ENCODE measurements around the gene TYRP1.

The TYRP1 gene

DNA sequence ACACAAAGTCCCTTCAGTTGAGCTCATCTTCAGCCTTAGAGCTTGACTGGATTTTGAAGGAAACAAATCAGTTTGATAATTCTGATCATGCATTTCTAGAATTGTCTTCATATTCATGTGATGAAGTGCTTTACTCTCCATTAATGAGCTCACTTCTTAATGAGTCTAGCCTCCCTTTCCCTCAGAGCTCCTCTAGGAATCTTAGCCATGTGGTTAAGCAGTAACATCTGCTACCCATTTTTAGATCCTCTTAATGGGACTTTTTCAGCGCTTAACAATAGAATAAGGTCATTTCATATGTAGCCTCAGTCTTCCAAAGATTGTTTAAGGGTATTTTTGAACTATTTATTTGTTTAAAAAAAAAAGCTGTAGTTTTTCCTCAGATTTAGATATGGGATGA, 44.7 kb downstream of the TYRP1 start:
- no peak for DNase-seq

DNA sequence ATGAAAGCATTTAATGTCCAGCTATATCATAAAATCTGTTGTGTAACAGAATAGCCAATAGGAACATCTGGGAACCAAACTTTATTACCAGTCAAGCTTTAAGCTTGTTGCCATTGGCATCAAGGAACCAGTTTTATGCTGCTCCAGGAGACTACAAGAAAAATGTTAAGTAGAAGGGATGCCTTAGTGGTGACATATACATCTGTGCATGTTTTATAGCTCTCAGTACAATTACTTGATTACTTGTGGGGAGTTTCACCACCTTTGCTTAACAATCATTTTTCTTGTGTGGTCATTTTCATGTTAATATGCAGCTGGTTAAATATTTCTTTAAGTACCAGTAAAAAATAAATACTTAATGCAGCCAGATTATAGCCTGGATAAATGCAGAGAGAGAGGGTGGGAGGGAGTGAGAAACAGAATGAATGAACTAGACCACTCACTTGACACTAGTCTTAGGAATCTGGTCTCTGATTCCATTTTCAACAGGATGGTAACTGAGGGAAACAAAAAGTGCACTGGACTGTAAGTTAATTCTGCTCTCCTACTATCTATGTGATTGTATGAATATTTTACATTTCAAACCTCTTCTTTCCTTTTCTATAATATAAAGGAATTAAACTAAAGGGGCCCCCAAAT, 45.9 kb downstream of the TYRP1 start:
- DNase-seq: no peak

- no peak for DNase-seq
Observed at GRCh38 chr9:12740845-12741244, 47.7 kb downstream of the TYRP1 start.

GRCh38 chr9:12748016-12748415, 54.8 kb downstream of the TYRP1 start:
- DNase-seq: no peak

DNA sequence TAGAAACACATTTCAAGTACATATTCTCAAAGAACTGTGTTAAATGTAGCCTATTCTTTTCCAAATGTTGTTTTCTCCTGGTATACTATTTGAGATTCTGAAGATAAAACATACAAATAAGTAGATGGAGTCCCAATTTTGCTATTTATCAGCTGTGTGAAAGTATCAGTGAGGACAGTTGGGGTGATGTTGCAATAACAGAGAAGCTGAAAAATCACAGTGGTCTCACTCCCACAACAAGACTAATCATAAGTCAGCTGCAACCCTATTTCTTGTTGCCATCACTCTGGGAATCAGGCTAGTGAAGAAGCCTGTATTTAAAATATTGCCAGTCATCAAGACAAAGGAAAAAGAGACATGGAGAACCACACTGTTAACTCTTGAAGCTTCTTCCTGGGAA, 55.8 kb downstream of the TYRP1 start:
- no peak for DNase-seq

DNA sequence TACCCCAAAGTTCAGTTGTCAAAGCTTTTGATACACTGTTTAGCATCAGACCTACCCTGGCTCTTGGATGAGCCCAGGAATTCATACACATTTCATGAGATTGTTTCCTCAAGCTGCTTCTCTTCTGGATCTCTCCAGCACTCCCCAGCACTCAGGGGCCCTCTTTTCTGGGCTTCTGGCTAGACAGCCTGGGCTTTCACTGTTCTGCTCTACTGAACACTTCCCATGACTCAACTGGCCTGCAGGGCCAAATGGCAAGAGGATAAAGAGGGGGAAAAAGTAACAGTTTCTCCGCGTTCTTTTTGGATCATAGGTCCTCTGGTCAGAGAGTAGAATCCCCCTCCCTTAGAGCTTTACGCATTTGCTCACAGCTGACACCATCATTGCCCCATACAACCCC, 60.7 kb downstream of the TYRP1 start:
- no peak for DNase-seq

- DNase-seq: no peak
Observed at GRCh38 chr9:12759761-12760160, 66.6 kb downstream of the TYRP1 start.
